OCI-M2 (cell line): Measurements from ENCODE around the gene TSGA10IP.
A peak's percentile ranks its signal among the peaks of the same experiment; 100 is the strongest.

Experiments used
- DNase-seq: peaks from one replicate; lab custom pipeline; 2025; ENCODE audit not compliant: unreplicated experiment; lab: John Stamatoyannopoulos, UW

Gene TSGA10IP

GRCh38 chr11:65973439-65974110 lies 28.3 kb downstream of the TSGA10IP start:
- DNase-seq: no peak

GRCh38 chr11:65975771-65976170 lies 30.5 kb downstream of the TSGA10IP start:
- DNase-seq: no peak

- DNase-seq: no peak
These were observed 31.2 kb downstream of the TSGA10IP start for GRCh38 chr11:65976216-65977176.

- no peak for DNase-seq
These were observed 32.5 kb downstream of the TSGA10IP start for GRCh38 chr11:65977621-65978390.

- DNase-seq: no peak
These were observed 33.3 kb downstream of the TSGA10IP start for GRCh38 chr11:65978391-65979238.

- DNase-seq: no peak
These were observed 34.0 kb downstream of the TSGA10IP start for GRCh38 chr11:65979261-65979759.

GRCh38 chr11:65981101-65981740 lies 35.9 kb downstream of the TSGA10IP start:
- DNase-seq: no peak

- DNase-seq: no peak
These were observed 36.9 kb downstream of the TSGA10IP start for GRCh38 chr11:65981972-65982823.

- no peak for DNase-seq
These were observed 37.7 kb downstream of the TSGA10IP start for GRCh38 chr11:65982824-65983588.

- DNase-seq: no peak
These were observed 38.3 kb downstream of the TSGA10IP start for GRCh38 chr11:65983589-65983987.

- DNase-seq: no peak
These were observed 42.1 kb downstream of the TSGA10IP start for GRCh38 chr11:65987336-65987735.

GRCh38 chr11:65988791-65989592 lies 43.7 kb downstream of the TSGA10IP start:
- DNase-seq: peak; percentile 66

- no peak for DNase-seq
These were observed 46.8 kb downstream of the TSGA10IP start for GRCh38 chr11:65992056-65992455.

- DNase-seq: no peak
These were observed 52.0 kb downstream of the TSGA10IP start for GRCh38 chr11:65997286-65997685.

- DNase-seq: peak; percentile 60
These were observed 56.8 kb downstream of the TSGA10IP start, which contains the start of the genes BANF1 and EIF1AD for GRCh38 chr11:66001942-66002647. TSS of gene BANF1 (plus strand) at chr11:66002503. CDS start at chr11:66003251, 748 bp downstream. TSS of gene EIF1AD (minus strand) at chr11:66002157. CDS start at chr11:66000389, 1,768 bp downstream.

GRCh38 chr11:66002648-66003225 lies 57.5 kb downstream of the TSGA10IP start:
- no peak for DNase-seq
